ENCODE data around the gene CDH9. TPM values are rescaled to one million over a fixed set of nuclear protein-coding genes. Genes with fewer than 3 reads are reported as not detected.

Gene CDH9
- total RNA-seq, 1 donor, result not detected

DNA sequence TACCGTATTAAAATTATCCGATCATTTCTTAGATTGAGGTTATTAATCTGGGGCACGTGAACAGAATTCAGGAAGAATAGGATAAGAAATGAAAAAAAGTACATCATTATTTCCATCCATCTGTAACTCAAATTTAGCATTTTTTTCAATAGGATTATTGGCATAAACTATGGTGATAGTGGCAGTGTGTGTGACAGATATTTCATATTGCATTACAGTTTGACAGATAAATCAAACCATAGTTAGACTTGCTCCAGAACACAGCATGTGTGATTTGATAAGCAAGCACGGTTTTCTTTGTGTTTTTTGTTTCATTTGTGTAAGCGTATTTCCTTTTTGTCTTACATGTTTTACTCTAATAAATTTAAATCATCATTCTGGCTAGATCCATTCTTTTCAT is 155.0 kb downstream of the CDH9 start:
- no peak for DNase-seq (ENCODE audit: low read depth)
- H3K4me3 ChIP-seq (ENCODE audit: low read depth, low read length), result no peak overlapping the region
- TF ChIP-seq, protein P1, sequence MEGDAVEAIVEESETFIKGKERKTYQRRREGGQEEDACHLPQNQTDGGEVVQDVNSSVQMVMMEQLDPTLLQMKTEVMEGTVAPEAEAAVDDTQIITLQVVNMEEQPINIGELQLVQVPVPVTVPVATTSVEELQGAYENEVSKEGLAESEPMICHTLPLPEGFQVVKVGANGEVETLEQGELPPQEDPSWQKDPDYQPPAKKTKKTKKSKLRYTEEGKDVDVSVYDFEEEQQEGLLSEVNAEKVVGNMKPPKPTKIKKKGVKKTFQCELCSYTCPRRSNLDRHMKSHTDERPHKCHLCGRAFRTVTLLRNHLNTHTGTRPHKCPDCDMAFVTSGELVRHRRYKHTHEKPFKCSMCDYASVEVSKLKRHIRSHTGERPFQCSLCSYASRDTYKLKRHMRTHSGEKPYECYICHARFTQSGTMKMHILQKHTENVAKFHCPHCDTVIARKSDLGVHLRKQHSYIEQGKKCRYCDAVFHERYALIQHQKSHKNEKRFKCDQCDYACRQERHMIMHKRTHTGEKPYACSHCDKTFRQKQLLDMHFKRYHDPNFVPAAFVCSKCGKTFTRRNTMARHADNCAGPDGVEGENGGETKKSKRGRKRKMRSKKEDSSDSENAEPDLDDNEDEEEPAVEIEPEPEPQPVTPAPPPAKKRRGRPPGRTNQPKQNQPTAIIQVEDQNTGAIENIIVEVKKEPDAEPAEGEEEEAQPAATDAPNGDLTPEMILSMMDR (IDR thresholded peaks at IDR 0.05; ENCODE audit: insufficient read depth, low read length), result no peak

DNA sequence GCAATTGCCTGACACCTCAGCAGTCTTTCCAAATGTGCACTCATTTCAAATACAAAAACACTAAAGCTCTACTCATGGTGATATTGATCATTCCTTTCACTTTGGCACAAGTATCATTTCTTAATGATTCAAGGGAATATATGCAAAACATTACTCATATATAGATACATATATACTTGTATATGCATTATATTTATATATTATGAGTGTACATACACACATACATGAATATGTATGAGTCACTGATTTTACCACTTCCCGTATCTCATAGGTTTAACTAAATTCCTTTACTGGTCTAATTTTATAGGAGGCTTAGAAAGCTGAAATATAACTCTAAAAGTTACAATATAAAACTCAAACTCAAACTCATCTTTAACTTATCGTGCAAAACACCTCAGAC is 156.5 kb downstream of the CDH9 start:
- no peak for DNase-seq (ENCODE audit: low read depth)
- no peak overlapping the region for H3K4me3 ChIP-seq (ENCODE audit: low read depth, low read length)
- TF ChIP-seq, protein P1 (IDR thresholded peaks at IDR 0.05; ENCODE audit: insufficient read depth, low read length), result no peak

DNA sequence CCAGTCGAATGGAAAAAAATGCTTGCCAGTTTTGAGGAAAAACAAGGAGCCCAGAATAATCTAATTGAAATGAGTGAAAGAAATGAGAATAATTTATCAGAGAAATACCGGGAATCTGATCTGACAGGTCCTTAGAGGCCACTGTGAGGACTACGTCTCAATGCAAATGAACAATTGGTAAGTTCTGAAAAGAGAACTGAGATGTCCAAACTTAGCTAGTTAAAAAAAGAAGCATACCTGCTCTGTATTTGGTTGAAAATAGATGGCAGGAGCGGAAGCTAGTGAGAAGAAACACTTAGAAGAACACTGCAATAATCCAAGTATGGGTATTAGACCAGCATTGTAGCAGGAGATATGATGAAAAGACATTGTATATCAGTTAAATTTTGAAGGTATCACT is 161.2 kb downstream of the CDH9 start:
- no peak overlapping the region for H3K4me3 ChIP-seq (ENCODE audit: low read depth, low read length)
- TF ChIP-seq, protein P1 (IDR thresholded peaks at IDR 0.05; ENCODE audit: insufficient read depth, low read length), result no peak
- no peak for DNase-seq (ENCODE audit: low read depth)

DNA sequence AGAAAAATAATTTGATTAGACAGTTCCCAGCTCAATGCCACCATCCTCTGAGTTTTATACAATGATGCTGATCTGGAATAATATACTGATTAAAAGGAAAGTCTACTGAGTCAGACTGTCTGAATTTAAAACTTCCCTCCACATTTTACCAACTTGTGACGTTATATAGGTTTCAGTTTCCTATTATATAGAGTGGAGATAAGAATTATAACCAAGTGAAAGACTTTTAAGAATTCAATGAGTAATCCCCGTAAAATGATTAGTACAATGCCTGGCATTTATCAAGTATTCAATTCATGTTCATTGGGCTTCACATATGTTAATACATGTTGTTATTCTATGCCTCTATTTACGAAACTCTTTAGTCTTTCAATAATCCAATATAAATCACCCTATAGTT is 166.0 kb downstream of the CDH9 start:
- TF ChIP-seq, protein P1 (IDR thresholded peaks at IDR 0.05; ENCODE audit: insufficient read depth, low read length), result no peak
- no peak for DNase-seq (ENCODE audit: low read depth)

DNA sequence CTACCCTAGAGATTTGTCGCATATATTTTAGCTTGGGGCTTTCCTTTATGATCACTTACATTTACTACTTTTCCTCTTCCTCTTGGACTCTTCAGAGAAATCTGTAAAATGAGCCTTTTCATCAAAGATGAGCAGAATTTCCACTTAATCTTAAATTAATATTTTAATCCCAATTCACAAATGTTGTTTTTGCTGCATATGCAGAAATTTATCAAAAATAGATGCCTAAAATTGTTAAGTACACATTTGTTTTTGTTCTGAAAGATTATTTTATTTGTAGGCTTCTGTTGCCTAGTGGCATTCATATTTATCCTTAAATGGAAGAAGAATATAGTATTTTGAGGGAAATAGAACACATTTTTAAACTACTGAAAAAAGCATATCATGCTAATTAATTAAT is 168.6 kb downstream of the CDH9 start:
- TF ChIP-seq, protein P1 (IDR thresholded peaks at IDR 0.05; ENCODE audit: insufficient read depth, low read length), result no peak
- no peak overlapping the region for H3K4me3 ChIP-seq (ENCODE audit: low read depth, low read length)
- DNase-seq (ENCODE audit: low read depth), result no peak

More for the DNA sequence above, 166.0 kb downstream of the CDH9 start:
- no peak overlapping the region for H3K4me3 ChIP-seq (ENCODE audit: low read depth, low read length)

DNA sequence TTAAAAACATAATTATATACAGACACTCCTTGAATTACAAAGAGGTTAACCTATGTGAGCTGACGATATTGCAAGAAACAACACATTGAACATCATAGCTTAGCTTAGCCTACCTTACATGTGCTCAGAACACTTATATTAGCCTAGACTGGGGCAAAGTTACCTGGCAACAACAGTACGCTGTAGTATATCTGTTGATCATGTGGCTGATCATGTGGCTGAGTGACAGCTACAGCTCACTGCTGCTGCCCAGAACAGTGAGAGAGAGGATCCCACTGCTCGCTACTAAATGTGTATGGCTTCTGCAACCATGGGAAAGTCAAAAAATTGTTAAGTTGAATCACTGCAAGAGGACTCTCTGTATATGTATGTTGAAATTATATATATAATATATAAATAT is 169.9 kb downstream of the CDH9 start:
- DNase-seq (ENCODE audit: low read depth), result no peak
- TF ChIP-seq, protein P1 (IDR thresholded peaks at IDR 0.05; ENCODE audit: insufficient read depth, low read length), result no peak
- no peak overlapping the region for H3K4me3 ChIP-seq (ENCODE audit: low read depth, low read length)

DNA sequence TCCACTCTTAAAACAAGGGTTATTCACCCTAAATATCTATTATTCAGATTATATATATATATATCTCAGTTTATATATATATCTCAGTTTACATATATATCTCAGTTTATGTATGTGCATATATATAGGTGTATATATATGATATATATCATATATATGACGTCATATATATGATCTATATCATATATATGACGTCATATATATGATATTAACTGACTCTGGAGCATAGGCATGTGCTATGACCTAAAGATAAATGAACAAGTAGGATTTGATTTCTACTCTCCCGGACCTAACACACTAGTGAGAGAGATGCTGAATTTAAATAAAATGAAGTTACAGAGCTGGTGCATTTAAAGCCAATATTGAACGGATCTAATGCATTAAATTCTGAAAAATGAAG is 174.3 kb downstream of the CDH9 start:
- TF ChIP-seq, protein P1 (IDR thresholded peaks at IDR 0.05; ENCODE audit: insufficient read depth, low read length), result no peak
- no peak overlapping the region for H3K4me3 ChIP-seq (ENCODE audit: low read depth, low read length)
- no peak for DNase-seq (ENCODE audit: low read depth)

All from fibroblast of the aortic adventitia (primary cell).